NCI-H82 treated with DMSO at 0.1 percent for 48 hours (cell line): Measurements from ENCODE around the gene SOSTDC1.
"Not testable (repeated sequence)": the region's sequence is repeated elsewhere in the genome, so short reads cannot be mapped to it uniquely, and the experiment has no call there.

ENCODE experiments used
- DNase-seq: peaks from one replicate; lab custom pipeline; 2025; ENCODE audit not compliant: unreplicated experiment; lab: John Stamatoyannopoulos, UW

The SOSTDC1 gene

DNA sequence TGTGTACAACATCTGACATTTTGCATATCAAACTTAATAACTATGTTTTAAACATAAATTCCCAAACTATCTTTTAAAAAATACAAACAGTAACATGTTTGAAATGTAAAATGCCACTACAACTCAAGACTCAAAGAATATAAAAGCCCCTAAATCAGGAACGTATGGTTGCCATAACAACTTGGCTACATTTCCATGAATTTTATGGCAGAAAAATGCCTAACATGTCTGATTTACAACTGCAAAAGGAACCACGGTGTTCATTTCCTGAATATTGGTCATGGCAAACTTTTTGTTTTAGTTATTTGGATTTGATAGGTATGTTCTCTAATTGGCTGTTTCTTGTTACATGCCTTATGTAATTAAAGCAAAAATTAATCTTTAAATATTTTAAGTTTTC lies 2.0 kb downstream of the SOSTDC1 start:
- no peak for DNase-seq

DNA sequence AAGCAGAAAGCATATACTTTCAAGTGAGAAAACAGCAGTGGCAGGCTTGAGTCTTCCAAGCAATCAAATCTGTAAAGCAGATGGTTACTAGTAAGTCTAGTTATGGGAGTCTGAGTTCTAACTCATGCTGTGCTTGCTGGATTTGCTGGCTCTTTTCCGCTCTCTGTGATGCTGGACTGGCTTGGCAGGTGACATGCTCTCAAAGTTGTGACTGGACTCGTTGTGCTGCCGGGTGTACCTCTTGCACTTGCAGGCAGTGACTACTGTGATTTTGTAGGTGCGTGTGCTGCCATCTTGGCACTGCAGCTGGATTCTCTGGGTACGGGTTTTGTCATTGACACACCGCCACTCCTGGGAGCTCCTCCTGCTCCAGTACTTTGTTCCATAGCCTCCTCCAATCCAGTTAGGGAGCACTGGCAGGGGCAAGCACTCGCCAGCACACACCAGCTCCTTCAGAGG lies 3.1 kb downstream of the SOSTDC1 start:
- DNase-seq: no peak

DNA sequence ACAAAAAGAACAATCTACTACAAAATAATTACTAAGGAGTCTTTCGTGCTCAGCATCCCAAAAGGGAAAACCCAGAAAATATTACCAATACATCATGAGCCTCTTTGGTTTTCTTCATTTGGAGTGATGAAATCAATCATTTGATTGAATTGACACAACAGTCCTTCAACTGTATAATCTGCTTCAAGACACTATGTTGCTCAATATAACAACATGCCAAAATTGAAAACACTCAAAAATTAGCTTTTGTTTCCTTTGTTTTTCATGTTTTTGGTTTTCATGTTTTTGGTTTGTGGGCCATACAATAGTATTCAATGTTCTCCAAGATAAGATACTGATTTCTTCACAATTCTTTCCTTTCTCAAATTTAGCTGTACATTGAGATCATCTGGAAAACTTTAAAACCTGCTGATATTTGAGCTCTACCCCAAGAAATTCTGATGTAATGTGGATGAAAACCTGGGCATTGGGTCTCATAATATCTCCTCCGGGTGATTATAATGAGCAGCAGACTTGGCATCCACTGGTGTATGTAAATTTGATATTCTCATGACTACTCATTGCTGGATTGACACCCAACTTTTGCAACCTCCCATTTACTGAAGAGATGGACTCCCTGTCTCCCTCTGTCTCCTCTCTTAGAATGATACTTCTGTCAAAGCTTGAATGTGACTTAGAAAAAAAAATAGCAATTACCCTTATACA lies 4.6 kb downstream of the SOSTDC1 start:
- DNase-seq: no peak

DNA sequence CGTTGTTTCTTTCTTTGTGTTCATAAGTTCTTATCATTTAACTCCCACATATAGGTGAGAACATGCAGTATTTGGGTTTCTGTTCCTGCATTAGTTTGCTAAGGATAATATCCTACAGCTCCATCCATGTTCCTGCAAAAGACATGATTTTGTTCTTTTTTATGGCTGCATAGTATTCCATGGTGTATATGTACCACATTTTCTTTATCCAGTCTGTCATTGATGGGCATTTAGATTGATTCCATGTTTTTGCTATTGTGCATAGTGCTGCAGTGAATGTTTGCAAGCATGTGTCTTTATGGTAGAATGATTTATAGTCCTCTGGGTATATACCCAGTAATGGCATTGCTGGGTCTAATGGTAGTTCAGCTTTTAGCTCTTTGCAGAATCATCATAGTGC lies 9.2 kb downstream of the SOSTDC1 start:
- DNase-seq: not testable (repeated sequence)

DNA sequence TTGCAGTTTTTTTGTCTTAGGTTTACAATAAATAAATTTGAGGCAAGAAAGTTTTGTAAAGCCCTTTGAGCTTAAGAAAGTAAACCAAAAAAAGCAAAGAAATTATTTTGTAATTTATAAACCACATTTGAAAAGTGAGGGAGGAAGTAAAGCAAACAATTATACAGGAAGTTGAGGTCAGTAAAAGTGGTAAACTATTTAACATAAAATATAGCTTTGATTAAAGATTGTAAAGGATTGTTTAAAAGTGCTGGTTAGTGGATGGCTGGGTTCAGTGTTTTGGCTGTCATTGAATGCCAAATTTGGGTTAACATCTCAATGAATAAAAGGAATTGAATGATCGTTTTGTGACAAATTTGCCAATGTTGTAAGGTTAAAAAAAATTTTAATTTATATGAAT lies 9.9 kb downstream of the SOSTDC1 start:
- DNase-seq: no peak

DNA sequence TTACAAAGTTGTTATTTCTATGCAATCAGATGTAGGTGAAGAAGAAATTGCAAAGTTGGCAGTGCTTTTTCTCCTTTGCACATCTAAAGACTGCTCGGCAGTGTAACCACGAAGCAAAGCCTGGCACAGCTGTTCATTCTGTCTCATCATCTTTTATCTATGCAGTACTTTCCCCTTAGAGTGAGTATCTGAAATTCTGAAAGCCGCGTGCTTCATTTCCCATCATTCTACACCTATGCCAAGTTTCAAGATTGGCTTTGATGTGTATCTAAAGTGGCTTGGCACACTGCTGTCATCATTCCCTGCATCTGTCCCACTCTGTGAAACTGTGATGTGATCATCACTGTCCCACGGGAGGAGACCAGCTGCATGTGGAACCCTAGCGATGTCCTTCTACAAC lies 15.2 kb downstream of the SOSTDC1 start:
- DNase-seq: no peak

DNA sequence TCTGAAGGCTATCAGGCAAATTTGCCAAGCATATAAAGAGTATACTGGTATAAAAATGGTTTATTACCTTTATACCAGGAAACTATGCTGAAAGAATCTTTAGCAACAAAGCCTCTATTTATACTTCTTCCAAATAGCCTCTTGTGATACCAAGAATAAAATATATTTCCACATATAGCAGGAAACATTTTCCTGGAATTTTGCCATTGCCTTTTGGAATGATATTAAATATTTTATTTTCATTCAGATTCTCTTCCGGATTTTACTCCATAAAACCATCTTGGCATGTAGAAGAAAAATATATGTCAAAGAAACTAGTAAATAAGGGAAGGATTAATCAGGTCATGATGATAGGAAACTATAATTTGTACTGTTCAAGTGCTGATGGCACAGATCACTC lies 17.7 kb downstream of the SOSTDC1 start:
- no peak for DNase-seq

DNA sequence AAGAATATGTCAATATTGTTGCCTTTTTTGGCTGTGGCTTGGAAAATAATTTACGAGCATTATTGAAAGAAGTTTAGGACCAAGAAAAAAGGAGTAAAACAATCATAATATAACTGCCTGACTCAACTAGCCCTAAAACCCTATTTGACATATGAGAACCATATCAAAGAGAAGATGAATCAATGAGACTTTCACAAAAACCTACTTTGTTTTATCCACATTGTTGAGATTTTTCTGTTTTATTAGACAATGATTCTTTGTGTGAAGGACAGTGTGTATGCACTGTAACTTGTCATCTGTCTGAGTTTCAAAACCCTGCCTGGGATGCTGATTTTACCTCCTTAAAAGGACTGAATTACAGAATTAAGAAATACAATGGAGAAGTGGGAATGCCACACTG lies 19.0 kb downstream of the SOSTDC1 start:
- DNase-seq: no peak

GRCh38 chr7:16443871-16444270 lies 21.7 kb downstream of the SOSTDC1 start:
- DNase-seq: not testable (repeated sequence)

DNA sequence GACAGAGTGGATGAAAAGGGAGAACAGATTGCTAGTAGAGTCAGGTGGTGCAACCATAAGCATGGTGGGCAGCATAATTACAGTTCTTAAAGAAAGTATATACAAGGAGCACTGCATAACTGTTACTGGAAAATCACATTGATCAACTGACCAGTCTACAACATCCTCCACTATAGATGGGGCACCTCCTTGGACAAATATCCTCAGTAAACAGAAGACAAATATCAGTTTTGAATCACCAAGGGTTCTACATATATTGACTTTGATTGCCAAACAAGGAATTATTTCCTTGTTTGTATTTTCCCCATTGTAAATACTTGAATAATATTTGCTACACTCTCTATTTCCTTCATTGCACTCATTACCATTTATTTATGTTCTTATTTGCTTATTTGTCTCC lies 26.6 kb downstream of the SOSTDC1 start:
- DNase-seq: no peak

- no peak for DNase-seq
Measured at GRCh38 chr7:16436306-16436705, 29.2 kb downstream of the SOSTDC1 start.

DNA sequence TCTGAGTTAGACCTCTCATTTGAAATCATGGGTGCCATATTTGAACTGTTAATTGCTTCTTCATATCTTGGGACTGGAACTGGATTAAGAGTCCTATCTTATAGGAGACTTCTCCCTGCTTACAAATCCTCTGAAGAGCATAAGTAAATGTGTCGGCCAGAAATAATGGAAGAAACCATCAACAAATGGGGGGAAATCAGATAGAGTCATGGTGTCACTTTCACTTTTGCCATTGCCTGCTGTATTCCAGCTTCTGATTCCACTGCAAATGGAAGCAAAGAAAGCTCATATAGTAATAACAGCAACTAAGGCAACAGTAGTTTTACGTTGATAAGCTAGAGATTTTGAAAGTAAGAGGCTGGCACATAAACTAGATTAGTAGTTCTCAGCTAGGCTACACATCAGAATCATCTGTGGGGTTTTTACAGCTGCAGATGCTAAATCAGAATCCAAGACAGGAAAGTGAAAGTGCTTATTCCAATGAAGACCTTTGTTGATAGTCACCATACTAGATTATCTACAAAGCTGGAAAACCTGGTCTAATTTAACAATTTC lies 31.9 kb downstream of the SOSTDC1 start:
- no peak for DNase-seq

DNA sequence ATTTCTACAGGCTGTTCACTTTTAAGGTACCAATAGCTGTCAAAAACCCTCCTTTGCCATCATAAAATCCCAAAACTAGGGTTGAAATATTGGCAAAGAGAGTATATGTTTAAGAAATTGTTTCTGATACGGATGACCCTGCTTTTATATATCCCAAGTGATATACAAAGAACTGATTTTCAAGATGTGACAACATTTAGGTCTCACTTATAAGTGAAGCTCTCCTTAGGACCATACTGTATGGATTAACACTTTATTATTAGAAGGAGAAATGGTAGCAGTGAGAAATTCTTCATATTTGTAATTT lies 33.2 kb downstream of the SOSTDC1 start:
- DNase-seq: no peak

- DNase-seq: peak; percentile 26
Measured at GRCh38 chr7:16431646-16432424, 33.7 kb downstream of the SOSTDC1 start.

GRCh38 chr7:16430133-16430532 lies 35.4 kb downstream of the SOSTDC1 start:
- DNase-seq: no peak

DNA sequence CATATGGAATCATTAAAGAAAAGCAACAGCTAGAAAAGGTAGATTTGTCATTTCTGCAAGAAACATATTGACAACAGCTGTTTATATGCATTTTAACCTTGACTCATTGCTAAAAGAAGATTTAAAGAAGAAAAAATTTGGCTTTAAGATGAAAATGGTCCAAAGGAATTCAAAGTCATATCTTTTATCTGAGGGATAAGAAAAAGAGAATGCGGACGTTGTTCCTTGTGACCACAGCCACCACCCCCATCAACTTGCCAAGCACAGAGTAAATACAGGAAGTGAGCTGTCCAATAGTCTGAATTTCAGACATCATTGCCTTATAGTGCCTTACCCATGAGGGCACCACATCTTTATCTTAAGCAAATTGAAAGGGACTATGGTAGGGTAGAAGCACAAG lies 36.9 kb downstream of the SOSTDC1 start:
- DNase-seq: no peak

GRCh38 chr7:16428182-16428581 lies 37.4 kb downstream of the SOSTDC1 start:
- DNase-seq: no peak

GRCh38 chr7:16423761-16424160 lies 41.8 kb downstream of the SOSTDC1 start:
- DNase-seq: no peak

DNA sequence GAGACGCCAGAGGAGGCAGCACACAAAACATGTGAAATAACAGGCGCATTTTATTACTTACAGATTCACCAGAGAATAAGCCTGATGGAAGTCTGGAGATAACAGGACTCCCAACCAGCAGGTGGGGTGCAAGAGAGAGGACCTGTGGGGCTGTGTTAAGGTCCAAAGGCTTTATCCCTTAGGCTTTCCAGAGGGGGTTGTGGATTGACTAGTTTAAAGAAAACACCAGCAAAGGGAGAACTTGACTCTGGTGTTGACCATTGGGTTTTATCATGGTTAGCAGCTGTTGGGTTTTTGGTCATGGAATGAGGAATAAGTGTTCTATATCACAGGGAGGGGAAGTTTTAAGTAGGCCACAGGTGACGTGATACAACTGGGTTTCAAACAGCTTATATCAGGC lies 42.6 kb downstream of the SOSTDC1 start:
- no peak for DNase-seq

- DNase-seq: no peak
Measured at GRCh38 chr7:16422103-16422435, 43.5 kb downstream of the SOSTDC1 start.

DNA sequence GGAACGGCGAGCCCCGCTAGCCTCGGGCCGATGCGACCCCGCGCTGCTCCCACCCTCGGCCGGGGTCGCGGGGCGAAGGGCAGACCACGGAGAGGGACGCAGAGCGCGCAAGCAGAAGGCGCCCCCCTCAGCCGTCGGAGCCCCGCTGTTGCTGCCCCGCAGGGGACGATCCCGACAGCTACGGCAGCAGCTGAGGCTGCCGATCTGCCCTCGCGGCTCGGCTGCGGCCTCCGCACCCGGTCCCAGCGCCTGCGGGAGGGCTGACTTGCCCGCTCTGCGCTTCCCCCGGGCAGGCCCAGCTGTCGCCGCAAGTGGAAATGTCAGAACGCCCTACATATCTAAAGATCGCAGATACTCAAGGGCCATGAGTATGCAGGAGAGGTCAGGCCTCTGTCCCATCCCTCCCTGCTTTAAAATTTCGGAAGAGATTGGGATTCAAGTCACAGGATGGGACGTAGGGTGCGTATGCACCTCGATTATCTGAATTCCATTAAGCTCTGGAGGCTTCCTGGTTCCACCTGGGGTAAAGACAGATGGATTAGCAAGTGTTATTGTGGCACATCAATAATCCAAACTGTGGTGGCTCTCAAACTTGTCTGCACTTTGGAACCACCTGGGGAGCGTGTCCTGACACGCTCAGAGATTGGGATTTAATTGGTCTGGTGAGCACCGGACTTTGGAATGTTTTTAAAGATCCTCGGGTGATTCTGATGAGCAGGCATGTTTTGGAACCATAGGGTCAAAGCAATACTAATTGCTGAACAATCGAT lies 44.0 kb downstream of the SOSTDC1 start, which contains the start of gene CRPPA:
Gene CRPPA (minus strand): TSS at position 206 of the 770 bp plus-strand sequence. CDS start 216 bp downstream, outside the sequence.
- DNase-seq: no peak
